Pulmonary artery endothelial cell (primary cell): ENCODE results near the gene TOGARAM2. TPM values are rescaled to one million over a fixed set of nuclear protein-coding genes. Genes with fewer than 3 reads are reported as not detected.

Experiments
- DNase-seq: peaks from one replicate; pipeline ENCODE4 v3.0.0-alpha.2; 2011; ENCODE audit warnings: low read depth, low spot score
- total RNA-seq: library from RNA; depleted of rRNA; stranded (reverse); fragments of >200 nt; gene quantifications from 2 replicates; pipeline ENCODE4 v1.2.3, GENCODE V29; 2014

The TOGARAM2 gene
- total RNA-seq, 1 donor from 2014 or later = not detected

- no peak for DNase-seq
Observed at GRCh38 chr2:29053223-29053622, 72.1 kb downstream of the TOGARAM2 start.

- no peak for DNase-seq
Observed at GRCh38 chr2:29053670-29054400, 72.7 kb downstream of the TOGARAM2 start.

GRCh38 chr2:29054430-29054829 lies 73.3 kb downstream of the TOGARAM2 start:
- DNase-seq = no peak

- no peak for DNase-seq
Observed at GRCh38 chr2:29055601-29056000, 74.5 kb downstream of the TOGARAM2 start.

- no peak for DNase-seq
Observed at GRCh38 chr2:29056452-29056851, 75.4 kb downstream of the TOGARAM2 start.

- DNase-seq = no peak
Observed at GRCh38 chr2:29057006-29057405, 75.9 kb downstream of the TOGARAM2 start.

- DNase-seq = no peak
Observed at GRCh38 chr2:29059624-29060023, 78.5 kb downstream of the TOGARAM2 start.

GRCh38 chr2:29060441-29060840 lies 79.3 kb downstream of the TOGARAM2 start:
- no peak for DNase-seq

- no peak for DNase-seq
Observed at GRCh38 chr2:29061176-29061575, 80.1 kb downstream of the TOGARAM2 start.

GRCh38 chr2:29061616-29062015 lies 80.5 kb downstream of the TOGARAM2 start:
- DNase-seq = no peak

GRCh38 chr2:29062371-29062770 lies 81.3 kb downstream of the TOGARAM2 start:
- no peak for DNase-seq

GRCh38 chr2:29063056-29063455 lies 82.0 kb downstream of the TOGARAM2 start:
- no peak for DNase-seq

- no peak for DNase-seq
Observed at GRCh38 chr2:29063646-29064345, 82.7 kb downstream of the TOGARAM2 start.

GRCh38 chr2:29064346-29064715 lies 83.2 kb downstream of the TOGARAM2 start:
- no peak for DNase-seq

- no peak for DNase-seq
Observed at GRCh38 chr2:29064746-29065067, 83.6 kb downstream of the TOGARAM2 start.

GRCh38 chr2:29065068-29065811 lies 84.1 kb downstream of the TOGARAM2 start:
- no peak for DNase-seq

- DNase-seq = no peak
Observed at GRCh38 chr2:29066271-29066860, 85.3 kb downstream of the TOGARAM2 start.

- no peak for DNase-seq
Observed at GRCh38 chr2:29066997-29067605, 86.0 kb downstream of the TOGARAM2 start.

GRCh38 chr2:29068513-29068912 lies 87.4 kb downstream of the TOGARAM2 start:
- no peak for DNase-seq

- no peak for DNase-seq
Observed at GRCh38 chr2:29070526-29070925, 89.4 kb downstream of the TOGARAM2 start.
